Ureter (tissue), 1 donor: ENCODE results near the gene ZNF219. TPM values are rescaled to one million over a fixed set of nuclear protein-coding genes. Genes with fewer than 3 reads are reported as not detected.
"Not testable (repeated sequence)": the region's sequence is repeated elsewhere in the genome, so short reads cannot be mapped to it uniquely, and the experiment has no call there.

Experiments
- DNase-seq: peaks from one replicate; pipeline ENCODE4 v3.0.0-alpha.2; 2020; ENCODE audit warnings: low spot score
- total RNA-seq: library from RNA; stranded (reverse); gene quantifications from one replicate; pipeline ENCODE4 v1.2.4, GENCODE V29; 2023
- donor health status: DM: yes; HTN: yes; CAD: no.

ZNF219 gene
- total RNA-seq, 1 donor from 2014 or later: 47.2 TPM

GRCh38 chr14:21047378-21047781, 51.1 kb downstream of the ZNF219 start:
- DNase-seq: no peak

- no peak for DNase-seq
Measured at GRCh38 chr14:21043974-21044618, 54.4 kb downstream of the ZNF219 start.

- no peak for DNase-seq
Measured at GRCh38 chr14:21043387-21043973, 55.0 kb downstream of the ZNF219 start.

GRCh38 chr14:21042918-21043317, 55.5 kb downstream of the ZNF219 start:
- no peak for DNase-seq

- DNase-seq: no peak
Measured at GRCh38 chr14:21041676-21042433, 56.6 kb downstream of the ZNF219 start, which contains the start of gene RNASE7. RNASE7 (plus strand) TSS chr14:21042362; CDS start chr14:21042993, 631 bp downstream.

- DNase-seq: not testable (repeated sequence)
Measured at GRCh38 chr14:21040941-21041340, 57.5 kb downstream of the ZNF219 start.

- no peak for DNase-seq
Measured at GRCh38 chr14:21040370-21040925, 58.0 kb downstream of the ZNF219 start.

Other genes starting within 250 kb of the ZNF219 start
- not detected for gene RNASE3, start 207.3 kb downstream of the ZNF219 start, total RNA-seq
- gene RNASE2, start 143.2 kb downstream of the ZNF219 start, total RNA-seq: 1.1 TPM
- gene METTL17, start 108.7 kb downstream of the ZNF219 start, total RNA-seq: 70.0 TPM
- 0.83 TPM for gene SLC39A2, start 99.4 kb downstream of the ZNF219 start, total RNA-seq
- 188 TPM for gene NDRG2, start 73.6 kb downstream of the ZNF219 start, total RNA-seq
- 0.62 TPM for gene TPPP2, start 68.4 kb downstream of the ZNF219 start, total RNA-seq
- not detected for gene RNASE13, start 63.8 kb downstream of the ZNF219 start, total RNA-seq
- 0.94 TPM for gene RNASE7, start 56.3 kb downstream of the ZNF219 start, total RNA-seq
- not detected for gene RNASE8, start 40.8 kb downstream of the ZNF219 start, total RNA-seq
- 41.2 TPM for gene ARHGEF40, start 28.4 kb downstream of the ZNF219 start, total RNA-seq
- gene TMEM253, start 2.4 kb upstream of the ZNF219 start, total RNA-seq: 1.6 TPM
- not detected for gene OR5AU1, start 57.4 kb upstream of the ZNF219 start, total RNA-seq
- 591 TPM for gene HNRNPC, start 170.8 kb upstream of the ZNF219 start, total RNA-seq
- 0.49 TPM for gene RPGRIP1, start 181.4 kb upstream of the ZNF219 start, total RNA-seq